Inflammatory macrophage treated with lipopolysaccharide for 1 hour (primary cell): Measurements from ENCODE around the gene FGD4.

Source experiments
- DNase-seq, 2 donors: peaks; one replicate each; pipeline ENCODE4 v3.0.0-alpha.2; 2020 to 2022

The FGD4 gene

DNA sequence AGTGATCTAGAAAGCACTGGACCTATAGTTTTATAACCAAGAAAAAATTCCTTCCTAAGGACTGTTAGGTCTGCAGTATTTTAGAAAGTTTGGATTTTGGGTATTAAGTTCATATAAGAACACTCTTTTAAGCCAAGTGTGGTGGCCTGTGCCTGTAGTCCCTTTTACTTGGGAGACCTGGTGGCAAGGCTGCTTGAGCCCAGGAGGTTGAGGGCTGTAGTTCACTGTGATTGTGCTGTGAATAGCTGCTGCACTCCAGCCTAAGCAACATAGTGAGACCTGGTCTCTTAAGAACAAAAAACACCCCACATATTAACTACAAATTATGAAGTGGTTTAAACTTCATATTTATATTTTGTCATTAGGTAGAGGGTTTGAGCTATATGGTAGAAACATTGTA lies 289.4 kb downstream of the FGD4 start:
- DNase-seq = no peak

- no peak for DNase-seq
Measured at GRCh38 chr12:32690927-32691326, 291.6 kb downstream of the FGD4 start.

- DNase-seq = no peak
Measured at GRCh38 chr12:32692358-32692757, 293.0 kb downstream of the FGD4 start.

DNA sequence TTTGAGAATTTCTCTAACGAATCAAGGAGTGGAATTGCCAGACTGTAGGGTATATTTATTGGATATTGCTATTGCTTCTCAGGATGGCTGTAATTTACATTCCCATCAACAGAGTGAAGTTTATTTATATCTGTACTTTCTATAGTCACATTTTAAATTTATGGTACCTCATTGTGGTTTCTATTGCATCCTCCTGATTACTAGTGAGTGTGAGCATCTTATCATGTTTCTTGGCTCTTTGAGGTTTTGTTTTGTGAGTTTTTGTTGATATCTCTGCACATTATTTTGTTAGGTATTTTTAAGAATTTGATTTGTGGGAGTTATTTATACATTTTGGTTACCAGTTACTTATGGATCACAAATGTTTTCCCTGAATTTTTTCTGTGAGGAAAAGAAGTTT lies 293.7 kb downstream of the FGD4 start:
- DNase-seq = no peak
